WTC11 (cell line): ENCODE measurements around the gene ADAM19.

Source experiments
- CTCF ChIP-seq: fragments of 200-600 bp; IDR thresholded peaks from 2 replicates; pipeline ENCODE4 v1.8.0; 2022; ENCODE audit warnings: antibody characterized with exemption
- MAX ChIP-seq: sonication (generic); formaldehyde crosslinking; IDR thresholded peaks from 2 replicates; pipeline ENCODE4 v1.8.0; 2022; ENCODE audit warnings: mild to moderate bottlenecking, missing genetic modification reagents
- MXD4 ChIP-seq: fragments of 250-450 bp; sonication (Bioruptor Pico); IDR thresholded peaks from 2 replicates; pipeline ENCODE4 v1.8.0; 2021; ENCODE audit warnings: mild to moderate bottlenecking, moderate library complexity, borderline replicate concordance
- TEAD1 ChIP-seq: sonication (generic); formaldehyde crosslinking; IDR thresholded peaks from 2 replicates; pipeline ENCODE4 v1.8.0; 2022; ENCODE audit warnings: mild to moderate bottlenecking, missing genetic modification reagents
- USF2 ChIP-seq: sonication (generic); formaldehyde crosslinking; IDR thresholded peaks from 2 replicates; pipeline ENCODE4 v1.8.1; 2023; ENCODE audit warnings: mild to moderate bottlenecking, missing genetic modification reagents, moderate library complexity

DNA sequence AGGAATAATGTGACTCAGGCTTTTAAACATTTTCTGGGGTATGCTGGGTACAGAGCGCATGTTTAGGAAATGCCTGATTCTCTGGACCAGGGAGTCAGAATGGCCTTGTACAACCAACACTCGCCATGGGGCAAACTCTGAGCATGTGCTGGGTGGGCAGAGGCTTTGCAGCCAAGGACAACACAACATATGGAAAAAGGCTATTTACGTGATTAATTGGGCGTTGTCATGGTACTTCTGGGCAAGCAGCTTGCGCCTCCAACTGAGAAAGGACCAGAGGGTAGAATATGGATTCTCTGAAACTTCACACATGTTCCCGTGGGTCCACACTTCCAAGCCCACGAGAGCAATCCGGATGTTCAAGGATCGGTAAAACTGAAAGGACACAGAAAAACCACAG, 66.5 kb downstream of the ADAM19 start:
- TF ChIP-seq MAX, result no peak
- TF ChIP-seq USF2 (CRISPR knock-in tag), result no peak
- TF ChIP-seq CTCF, result no peak
- TF ChIP-seq TEAD1 (CRISPR knock-in tag), result no peak
- no peak for TF ChIP-seq MXD4 (CRISPR knock-in tag)
